GM21526 (cell line): ENCODE results near the gene BCAN.

ENCODE experiments used
- ATAC-seq: cut with Tn5 transposase; IDR thresholded peaks from one replicate; pipeline ENCODE4 v1.9.1; 2021; ENCODE audit warnings: moderate library complexity; ENCODE audit not compliant: unreplicated experiment, low FRiP score

Gene BCAN

DNA sequence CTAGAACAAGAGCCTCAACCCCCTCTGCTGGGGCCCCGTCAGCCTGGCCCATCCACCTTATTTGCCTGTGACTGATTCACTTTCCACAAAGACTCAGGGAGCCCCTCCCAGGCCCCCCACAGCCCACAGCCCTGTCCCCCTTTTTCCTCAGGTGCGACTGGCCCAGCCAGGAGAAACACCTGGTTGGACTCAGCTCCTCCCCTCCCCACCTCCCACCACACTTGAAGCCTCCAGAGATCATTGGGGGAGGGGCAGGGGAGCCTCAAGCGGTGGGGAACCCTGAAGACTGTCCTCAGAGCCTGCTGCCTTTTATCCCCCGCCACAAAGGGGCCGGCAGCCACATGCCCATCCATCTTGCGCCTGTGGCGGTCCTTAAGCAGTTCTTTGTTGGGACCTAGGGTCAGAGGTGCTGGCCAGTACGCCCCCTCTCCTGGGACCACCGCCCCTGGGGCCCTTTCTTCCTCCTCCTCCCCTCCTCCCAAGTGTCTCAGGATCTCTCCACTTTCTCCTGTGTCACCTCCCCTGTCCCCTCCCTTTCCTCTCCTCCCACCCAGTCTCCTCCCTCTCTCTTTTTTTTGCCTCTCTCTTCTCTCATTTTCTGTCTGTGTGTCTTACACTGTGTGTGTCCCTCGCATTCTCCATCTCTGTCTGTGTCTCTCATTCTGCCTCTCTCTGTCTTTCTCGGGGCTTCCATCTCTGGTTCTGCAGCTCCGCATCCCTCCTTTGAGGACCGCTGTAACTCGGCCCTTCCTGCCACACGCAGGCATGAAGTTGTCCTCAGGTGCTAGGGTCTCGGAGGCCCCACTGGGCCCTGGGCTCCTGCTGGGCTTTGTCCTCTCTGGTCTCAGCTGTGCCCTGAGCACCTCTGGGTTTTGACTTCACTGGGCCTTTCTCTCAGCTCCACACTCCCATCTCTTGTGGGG, 51.3 kb downstream of the BCAN start:
- ATAC-seq: no peak

DNA sequence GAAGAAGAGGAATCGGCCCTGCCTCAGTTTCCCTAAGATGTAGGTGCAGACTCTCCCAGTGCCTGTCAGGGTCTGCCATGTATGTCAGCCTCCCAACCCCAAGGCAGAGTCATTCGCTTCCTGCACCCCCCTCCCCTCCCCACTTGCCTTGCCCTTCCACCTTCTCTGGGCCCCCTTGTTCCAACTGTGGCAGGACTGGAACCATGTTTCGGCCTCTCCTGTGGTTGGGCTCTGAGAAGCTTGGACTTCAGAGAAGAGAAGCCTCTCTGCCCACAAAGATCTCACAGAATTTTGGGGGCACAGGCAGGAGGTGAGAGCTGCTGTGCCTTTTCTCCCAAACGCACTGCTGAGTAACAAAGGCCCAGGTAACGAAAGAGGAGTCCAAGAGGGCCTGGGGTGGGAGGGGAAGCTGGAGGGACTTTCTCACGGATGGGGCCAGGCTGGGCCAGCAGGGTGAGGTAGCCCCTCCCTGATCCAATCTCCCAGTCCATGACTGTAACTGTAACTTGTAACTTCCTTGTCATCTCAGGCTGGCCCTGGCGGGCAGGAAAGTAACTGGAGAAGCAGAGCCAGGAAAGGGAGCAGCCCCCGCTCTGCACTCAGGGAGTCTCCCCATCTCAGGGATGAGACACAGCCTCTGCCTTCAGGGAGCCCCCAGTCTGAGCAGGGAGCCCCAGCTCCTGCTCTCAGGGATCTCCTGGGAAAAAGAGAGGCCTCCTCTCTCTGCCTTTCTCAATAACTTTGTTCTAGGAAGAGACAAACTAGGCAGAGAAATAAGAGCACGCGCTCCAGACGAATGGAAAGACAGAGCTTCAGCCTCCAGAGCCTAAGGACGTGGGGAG, 52.2 kb downstream of the BCAN start:
- no peak for ATAC-seq

DNA sequence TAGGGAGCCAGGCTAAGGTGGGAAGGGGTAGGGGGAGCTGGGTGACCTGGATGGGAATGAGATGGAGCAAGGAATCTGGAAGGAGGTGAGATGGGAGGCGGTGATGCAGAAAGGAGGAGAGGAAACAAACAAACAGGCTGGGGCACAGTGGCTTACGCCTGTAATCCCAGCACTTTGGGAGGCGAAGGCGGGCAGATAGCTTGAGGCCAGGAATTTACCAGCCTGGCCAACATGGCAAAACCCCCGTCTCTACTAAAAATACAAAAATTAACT, 52.7 kb downstream of the BCAN start:
- ATAC-seq: no peak

DNA sequence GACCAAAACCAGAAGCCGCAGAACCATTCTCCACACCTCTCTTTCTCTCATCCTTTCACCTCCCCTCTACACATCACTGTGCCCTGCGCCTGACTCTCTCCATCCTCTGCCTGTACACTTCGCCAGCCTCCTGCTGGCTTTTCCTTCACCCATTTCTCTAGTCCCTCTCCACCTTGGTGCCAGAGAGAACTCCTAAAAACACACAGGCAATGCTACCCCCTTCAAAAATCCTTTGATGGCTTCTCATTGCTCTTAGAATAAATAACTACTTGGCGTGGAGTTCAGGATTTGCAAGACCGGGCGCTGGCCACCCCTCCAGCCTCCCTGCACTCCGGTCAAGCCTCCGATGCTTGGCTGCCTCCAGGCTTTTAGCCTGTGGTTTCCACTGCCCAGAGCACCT, 54.8 kb downstream of the BCAN start:
- no peak for ATAC-seq

DNA sequence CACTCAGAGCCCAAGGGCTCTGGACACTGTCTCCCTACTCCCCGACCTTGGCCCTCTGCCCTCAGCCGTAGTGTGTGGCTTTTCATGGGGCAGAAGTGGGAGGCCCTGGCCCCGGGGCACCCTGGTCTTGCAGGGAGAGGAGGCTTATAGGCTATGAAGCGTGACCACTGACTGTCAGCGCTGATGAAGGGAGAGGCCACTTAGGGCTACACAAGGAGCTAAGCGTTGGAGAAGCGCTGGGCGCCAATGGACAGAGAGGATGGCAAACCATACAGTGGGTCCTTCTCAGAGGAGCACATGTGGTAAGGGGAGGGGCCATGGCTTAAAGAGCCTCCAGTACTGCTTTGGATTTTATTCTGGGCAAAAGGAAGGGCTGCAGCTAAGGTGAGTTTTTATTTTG, 55.6 kb downstream of the BCAN start:
- ATAC-seq: no peak

DNA sequence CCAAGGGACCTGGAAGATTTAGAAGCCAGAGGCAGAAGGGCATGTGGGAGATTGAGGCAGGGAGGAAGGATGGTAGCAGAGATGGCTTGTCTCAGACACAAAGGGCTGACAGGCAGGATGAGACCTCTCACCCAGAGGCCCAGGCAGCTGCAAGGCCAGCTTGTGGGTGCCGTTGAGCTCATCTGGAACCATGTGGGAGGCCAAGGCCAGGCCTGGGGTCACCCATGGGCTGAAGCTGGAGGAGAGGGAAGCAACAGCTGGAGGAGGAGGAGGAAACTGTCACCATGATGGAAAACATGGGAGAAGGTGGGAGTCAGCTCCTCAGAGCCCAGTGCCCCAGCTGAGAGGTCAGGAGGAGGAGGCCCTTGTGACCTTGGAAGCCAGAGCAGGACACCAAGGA, 57.1 kb downstream of the BCAN start:
- no peak for ATAC-seq

DNA sequence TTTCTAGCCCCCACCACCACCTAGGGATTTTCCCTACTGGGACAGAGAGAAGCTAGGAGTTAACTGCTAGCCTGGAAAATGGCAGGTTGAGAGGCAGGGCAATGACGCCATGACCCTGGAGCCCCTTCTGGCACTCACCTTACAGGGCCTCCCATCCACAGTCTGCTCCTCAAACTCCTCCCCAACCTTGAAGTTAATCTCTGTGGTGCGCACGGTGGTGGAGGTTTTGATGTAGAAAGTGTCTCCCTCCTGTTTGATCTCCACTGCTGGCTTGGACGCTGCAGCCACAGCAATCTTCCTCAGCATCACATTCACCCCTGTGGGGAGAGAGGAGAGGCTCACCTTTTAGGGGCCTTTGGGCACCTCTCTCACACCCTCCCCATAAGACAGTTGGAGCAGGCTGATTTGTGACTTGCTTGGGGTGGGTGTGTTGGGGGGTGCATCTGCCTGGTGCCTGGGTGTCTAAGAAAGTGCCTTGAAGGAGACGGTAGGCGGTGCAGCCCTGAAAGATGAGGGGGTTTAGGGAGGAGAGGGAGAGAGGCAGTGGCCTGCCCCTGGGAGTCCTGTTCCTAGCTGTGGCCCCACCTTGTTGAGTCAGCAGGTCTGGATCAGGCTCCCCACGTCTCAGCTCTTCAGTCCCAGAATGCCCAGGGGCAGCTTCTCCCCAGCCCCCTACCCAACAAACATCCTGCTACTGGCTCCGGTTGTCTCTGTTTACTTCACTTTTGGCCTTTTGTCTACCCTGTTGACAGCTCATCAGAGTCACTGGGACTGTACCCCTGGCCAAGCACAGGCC, 59.0 kb downstream of the BCAN start:
- no peak for ATAC-seq

DNA sequence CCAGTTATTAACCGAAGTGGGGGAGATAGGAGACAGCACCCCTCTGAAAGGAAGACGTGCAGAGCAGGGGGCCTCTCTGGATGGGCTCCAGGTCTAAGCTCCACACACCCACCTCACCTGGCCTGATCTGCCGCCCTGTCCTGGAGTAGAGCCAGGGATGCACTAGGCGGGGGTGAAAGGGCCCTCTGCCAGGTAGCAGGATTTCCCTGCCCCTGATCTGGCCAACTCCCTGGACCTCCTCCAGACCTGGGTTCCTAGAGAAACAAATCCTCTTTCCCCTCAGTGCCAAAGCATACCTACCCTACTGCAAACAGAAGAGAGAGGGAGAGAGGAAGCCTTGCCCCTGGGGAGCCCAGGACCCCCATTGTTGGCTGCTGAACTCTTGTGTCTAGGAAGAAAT, 61.4 kb downstream of the BCAN start:
- ATAC-seq: no peak

DNA sequence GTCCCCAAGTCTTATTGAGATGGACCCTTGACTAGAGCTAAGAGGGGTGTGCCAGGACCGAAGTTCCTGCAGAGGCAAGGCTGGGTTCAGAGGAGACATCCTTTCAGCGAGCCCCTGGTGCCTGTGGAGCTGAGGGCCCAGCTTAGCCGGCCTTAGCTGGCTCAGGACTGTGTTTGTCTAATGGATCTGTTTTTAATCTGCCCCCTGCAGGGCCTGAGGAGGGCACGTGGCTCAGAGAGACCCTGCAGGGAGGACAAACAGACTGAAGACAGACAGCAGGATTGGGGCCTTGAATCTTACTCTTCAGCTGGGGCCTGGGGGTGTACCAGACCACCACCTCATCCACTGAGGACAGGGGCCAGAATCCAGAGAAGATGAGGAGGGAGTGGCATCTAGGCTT, 61.8 kb downstream of the BCAN start:
- no peak for ATAC-seq

DNA sequence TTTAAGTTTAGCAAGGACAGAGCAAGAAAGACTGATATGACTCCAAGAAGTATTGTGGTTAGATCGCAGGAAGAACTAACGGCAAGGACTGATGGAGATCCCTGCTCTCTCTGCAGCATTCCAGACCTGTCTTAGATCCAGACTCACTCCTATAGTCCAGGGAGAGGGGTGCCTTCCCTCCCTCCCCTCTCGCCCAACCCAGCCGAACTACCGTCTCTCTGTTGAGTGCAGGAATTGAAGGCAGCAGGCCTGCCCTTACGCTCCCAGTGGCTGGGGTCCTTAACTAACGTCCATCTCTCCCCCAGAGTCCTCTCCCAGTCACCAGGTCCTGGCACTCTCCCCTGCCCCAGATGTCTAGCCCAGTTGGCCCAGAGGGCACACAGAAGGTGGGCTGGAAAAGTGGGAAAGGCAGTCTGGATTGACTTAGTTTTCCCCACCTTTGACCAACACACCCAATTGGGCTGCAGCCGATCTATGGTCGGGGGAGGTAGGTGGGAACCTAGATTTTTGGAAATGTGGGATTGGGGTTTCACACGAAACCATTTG, 62.3 kb downstream of the BCAN start:
- no peak for ATAC-seq

DNA sequence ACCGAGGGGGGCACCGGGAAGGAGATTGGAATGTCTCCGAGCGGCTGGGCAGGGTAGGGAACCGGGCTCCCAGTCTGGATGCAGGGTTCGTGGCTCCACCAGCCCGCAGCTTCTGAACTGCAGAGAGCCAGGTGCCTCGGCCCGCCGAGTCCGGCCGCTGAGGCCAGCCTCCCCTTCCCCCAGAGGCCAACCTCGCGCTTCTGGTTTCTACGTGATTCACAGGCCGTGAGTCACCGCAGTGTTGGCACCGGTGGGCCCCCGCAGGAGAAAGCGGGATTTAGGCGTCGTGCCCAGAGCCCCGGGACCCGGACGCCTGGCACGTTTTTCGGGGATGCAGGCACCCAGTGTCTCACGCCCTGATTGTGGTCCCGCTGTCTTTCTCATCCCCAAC, 63.0 kb downstream of the BCAN start:
- ATAC-seq: no peak

DNA sequence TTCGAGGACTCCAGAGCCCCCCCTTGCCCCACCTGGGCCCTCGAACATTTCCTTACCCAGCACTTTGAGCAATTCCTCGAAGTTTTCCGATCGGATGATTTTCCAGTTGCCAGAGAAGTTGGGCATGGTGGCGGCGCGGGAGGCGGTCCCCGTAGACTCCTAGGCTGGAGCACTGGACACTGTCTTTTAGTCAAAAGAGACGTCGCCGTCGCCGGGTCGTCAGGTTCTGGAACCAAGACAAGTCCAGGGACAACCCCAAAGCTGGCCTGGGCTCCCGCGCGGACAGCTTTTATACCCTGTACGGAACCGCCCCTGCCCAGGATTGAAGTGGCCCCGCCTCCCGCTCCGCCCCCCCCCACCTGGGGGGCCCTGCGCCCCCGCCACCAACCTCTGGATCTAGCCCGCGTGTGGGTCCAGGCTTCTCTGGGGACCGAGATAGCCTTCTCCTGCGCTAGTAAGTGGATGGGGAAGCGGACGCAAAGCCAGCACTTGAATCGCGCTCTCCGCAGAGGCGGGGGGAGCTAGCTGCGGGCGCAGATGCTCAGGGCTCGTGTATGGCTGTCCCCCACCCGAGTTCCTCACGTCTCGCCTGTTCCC, 63.5 kb downstream of the BCAN start, which contains the start of gene CRABP2:
CRABP2 (minus strand) TSS at position 263 of the 597 bp plus-strand sequence; CDS start at position 126, 137 bp downstream.
- ATAC-seq: no peak

DNA sequence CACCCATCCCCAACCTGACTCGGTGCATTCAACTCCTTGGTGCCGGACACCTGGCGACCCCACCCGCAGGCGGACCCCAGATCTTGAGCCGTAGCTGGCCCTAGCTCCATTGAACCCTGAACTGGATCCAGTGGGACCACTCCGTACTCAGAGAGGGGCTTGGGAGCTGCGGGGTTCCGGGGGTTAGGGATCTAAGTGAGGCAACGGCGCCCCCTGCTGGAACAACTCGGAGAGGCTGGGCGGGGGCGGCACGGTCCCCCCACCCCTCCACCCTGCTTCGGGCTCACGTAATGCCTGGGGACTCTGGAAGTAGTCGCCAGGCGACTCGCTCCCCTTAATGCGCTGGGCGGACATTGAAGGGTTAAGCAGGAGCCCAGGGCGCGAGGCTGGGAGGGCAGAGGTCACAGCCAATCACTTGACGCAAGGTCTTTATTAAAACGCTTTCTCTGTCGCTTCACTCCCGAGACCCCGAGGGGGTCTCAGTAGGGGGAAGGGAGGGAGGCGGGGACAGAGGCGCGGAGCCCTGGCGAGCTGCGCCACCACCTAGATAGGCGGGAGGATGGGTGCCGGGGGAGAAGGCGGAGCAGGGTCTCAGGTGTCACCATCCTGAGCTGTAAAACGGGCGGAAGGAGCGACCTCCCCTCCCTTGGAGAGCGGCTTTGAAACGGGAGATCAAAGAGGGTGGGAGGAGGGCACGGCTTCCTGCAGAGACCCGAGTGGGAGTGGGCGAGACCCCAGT, 64.2 kb downstream of the BCAN start:
- ATAC-seq: no peak

DNA sequence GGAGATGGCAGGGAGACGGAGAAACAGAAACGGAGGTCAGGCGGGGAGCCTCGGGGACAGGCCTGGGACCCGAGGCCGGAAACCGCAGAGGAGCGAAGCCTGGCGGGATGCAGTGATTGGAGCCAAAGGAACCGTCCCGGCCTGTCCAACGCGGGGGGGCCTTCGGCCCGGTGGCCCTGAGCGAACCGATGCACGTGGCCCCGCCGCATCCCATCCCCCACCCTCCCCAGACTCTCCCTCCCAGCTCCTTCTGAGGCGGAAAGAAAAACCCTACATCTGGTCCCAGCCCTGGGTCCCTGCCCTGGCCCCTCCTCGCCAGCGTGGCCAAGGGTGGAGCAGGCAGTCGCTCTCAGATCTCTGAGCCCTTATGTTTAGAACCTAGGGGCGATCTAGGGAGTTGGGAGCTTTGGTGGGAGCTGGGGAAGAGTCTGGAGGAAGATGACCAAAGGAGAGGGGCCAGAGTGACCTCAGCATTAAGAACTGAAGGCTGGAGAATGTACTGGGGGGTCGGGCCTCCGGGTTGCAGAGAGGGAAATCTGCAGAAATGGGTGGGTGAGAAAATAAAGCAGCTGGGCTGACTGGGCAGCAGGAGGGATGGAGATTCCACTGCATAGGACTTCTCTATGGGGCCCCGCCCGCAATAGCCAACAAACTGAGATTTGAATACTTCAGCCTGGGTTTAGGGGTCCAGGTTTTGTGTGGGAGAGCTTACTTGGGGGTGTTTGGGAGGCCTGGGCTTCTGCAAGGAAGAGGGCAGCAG, 64.9 kb downstream of the BCAN start:
- ATAC-seq: no peak

DNA sequence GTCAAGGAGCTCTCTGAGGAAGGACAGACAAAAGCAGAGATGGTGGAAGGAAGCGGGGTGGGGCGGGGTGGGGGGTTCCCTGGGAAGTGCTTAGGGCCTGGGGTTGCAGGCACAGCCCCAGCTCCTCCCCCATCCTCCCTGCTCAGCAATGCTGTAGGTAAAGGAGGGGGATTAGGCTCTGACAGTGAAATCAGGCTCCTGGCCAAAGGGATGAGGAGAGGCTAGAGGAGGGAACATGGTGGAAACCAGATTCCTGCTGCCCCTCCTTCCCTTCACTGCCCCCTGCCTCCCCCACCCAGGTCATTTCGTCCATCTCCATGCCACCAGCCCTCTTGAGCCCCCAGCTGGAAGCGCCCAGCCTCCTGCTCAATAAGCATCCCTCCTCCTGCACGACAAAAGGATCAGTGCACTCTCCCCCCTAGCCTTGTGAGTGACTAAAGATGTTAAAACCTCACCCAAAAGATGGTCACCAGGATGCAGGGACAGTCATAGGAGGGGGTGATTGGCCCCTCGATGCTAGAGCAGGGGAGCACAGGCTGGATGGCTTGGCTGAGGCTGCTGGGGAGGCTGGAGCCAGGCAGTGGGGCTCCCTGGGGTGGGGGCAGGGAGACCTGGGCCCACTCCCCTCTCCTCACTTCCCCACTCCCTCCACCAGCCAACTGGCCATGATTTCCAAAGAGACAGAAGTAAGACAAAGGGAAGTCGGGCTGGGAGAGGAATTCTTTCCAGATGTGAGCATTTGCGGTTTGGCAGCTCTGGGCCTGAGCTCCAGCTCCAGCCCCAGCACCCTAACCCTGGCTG, 65.7 kb downstream of the BCAN start:
- no peak for ATAC-seq

DNA sequence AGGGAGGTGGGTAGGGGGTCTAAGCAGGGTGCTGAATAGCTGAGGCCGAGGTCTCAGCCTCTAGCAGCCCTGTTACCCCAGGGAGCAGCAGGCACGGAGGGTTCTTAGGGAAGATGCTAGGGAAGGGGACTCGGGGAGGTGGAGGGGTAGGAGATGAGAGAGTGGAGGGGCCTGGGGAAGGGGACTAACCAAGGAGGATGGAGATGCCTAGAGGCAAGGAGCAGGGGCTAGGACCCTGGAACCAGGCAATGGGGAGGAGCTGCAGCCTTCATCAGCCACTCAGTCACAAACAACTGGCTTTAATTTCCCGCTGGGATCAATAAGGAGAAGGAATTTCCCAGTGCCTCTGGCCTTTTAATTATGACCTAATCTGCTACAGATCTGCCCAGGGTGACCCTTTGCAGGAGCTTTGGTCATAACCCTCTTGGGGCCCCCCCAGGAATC, 66.3 kb downstream of the BCAN start:
- ATAC-seq: no peak

DNA sequence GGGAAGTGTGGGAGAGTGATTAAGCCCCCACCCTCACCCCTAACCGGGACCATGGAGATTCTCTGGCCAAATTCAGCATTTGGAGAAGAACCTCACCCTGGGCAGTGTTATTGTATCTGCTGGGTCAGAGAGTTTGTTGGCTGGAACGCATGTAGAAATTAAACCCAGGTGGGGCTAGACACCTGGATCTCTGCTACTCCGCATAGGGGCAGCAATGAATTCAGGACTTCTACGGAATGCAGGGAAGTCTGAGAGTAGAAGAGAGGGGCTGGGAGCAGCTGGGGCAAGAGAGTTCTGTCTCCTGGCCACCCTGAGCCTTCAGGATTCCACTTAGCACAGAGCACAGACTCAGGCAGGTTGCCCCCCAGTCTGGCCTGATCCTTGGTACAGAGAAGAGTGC, 67.1 kb downstream of the BCAN start:
- no peak for ATAC-seq
